ENCODE measurements around the gene REELD1. TPM values are rescaled to one million over a fixed set of nuclear protein-coding genes. Genes with fewer than 3 reads are reported as not detected.
A peak's percentile ranks its signal among the peaks of the same experiment; 100 is the strongest.

The REELD1 gene
- total and polyA plus RNA-seq, 10 donors: 0.47 to 3.7 (median 1.4) TPM

DNA sequence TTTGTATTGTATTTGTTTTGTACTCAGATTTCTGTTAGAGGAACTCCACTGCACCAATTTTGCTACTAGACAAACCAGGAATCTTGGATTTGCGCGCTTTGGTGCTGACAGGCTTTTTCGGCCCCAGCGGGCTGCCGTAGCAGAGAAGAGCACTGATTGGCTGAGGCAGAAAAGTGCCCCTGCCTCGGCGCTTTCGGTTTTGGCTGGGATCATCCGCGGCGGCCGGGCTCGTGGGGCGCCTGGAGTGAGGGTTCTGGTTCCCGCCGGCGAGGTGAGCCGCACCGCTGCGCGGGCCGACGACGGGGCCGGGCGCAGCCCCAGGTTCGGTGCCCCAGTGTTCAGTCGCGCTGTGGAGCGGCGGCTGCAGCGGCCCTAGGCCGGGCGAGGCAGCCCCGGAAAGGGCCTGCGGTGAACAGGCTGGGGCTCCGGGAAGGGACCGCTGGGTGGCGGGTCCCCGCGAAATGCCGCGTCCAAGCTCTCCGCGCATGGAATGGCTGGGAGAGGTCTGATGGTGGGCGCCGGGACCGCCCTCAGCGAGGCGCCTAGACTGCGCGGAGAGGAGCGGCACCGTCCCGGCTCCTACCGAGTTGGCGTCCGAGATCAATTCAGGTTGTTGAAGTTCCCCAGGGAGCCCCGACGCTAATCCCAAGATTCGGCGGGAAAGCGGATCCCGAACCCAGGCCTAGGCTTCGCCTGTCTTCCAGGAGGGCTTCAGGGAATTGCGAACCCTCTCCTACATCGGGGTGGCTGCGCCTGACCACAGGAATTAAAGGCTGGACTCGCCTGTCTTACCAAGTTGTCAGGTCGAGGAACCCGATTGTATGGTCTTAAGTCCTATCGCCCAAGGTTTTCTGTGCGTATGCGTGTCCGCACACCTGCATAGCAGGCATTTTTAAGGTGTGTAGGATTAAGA lies 38.5 kb upstream of the REELD1 start, which contains the start of gene LSM6:
TSS of gene LSM6 (plus strand) at position 178 of the 913 bp plus-strand sequence. CDS start 7,204 bp downstream, outside the sequence.
- DNase-seq: peak; percentile 95
- Histone ChIP-seq H3K27me3 (replicated peaks in 1 of 7) (no peaks in the 10 kb centered on the region), H3K4me1 (peaks cover 26 to 56% (median 51%) of the 10 kb centered on the region in 6 donors), H3K9me3 (no peaks in the 10 kb centered on the region), H3K4me3 (peak within 1 kb of the TSS; percentile 62 to 92 (median 84)), H3K27ac (peak within 1 kb of the TSS; percentile 74 to 96 (median 95)), H3K36me3 (peaks cover 0 to 17% (median 0%) of the 10 kb centered on the region in 6 donors)
- intact Hi-C loops (cut with DNase I; ENCODE audit: low total_unique reads): no loop called here
- 0 to 1% (median 1%) methylated on average over 20 to 75 of the region's 75 CpGs for WGBS, 5 donors
- TF ChIP-seq POLR2A (IDR thresholded peaks at IDR 0.05) (peak in 1 of 3 donors; percentile 59), POLR2AphosphoS5 (IDR thresholded peaks at IDR 0.05) (peak; percentile 85 to 91 (median 90))
- TF ChIP-seq, protein P1, sequence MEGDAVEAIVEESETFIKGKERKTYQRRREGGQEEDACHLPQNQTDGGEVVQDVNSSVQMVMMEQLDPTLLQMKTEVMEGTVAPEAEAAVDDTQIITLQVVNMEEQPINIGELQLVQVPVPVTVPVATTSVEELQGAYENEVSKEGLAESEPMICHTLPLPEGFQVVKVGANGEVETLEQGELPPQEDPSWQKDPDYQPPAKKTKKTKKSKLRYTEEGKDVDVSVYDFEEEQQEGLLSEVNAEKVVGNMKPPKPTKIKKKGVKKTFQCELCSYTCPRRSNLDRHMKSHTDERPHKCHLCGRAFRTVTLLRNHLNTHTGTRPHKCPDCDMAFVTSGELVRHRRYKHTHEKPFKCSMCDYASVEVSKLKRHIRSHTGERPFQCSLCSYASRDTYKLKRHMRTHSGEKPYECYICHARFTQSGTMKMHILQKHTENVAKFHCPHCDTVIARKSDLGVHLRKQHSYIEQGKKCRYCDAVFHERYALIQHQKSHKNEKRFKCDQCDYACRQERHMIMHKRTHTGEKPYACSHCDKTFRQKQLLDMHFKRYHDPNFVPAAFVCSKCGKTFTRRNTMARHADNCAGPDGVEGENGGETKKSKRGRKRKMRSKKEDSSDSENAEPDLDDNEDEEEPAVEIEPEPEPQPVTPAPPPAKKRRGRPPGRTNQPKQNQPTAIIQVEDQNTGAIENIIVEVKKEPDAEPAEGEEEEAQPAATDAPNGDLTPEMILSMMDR (IDR thresholded peaks at IDR 0.05 in 8 of 11, conservative IDR thresholded peaks at IDR 0.05 in 3 of 11): peak in 6 of 11 experiments; percentile 11 to 42 (median 26)

DNA sequence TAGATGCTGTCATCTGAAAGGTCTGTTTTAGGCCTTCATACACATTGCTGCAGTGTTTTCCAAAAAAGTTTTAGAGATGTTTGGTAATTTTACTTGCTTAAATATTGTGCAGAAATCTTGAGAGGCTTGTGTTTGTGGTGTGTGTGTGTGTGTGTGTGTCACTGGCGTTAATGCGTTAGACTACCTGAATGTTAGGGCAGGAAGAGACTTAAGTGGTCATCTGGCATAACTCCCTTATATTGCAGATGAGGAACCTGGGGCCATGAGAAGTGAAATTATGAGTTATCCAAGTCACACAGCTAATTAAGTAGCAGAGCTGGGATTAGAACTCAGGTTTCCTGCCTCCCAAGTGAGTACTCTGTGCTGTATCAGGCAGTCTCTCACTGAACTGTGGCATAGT lies 37.4 kb upstream of the REELD1 start:
- Histone ChIP-seq H3K27me3 (replicated peaks in 1 of 7) (no peaks in the 10 kb centered on the region), H3K9me3 (no peaks in the 10 kb centered on the region), H3K36me3 (peaks cover 0 to 17% (median 0%) of the 10 kb centered on the region in 6 donors), H3K27ac (no peak overlapping the region), H3K4me3 (peak overlapping the region; percentile 62 to 92 (median 84)), H3K4me1 (peaks cover 26 to 67% (median 55%) of the 10 kb centered on the region in 6 donors)
- 31 to 68% (median 39%) methylated on average over 2 of the region's 2 CpGs for WGBS, 5 donors
- no peak for DNase-seq
- intact Hi-C loops (cut with DNase I; ENCODE audit: low total_unique reads): no loop called here
- TF ChIP-seq POLR2AphosphoS5 (IDR thresholded peaks at IDR 0.05) (no peak), POLR2A (IDR thresholded peaks at IDR 0.05) (no peak)
- TF ChIP-seq, protein P1 (IDR thresholded peaks at IDR 0.05 in 8 of 11, conservative IDR thresholded peaks at IDR 0.05 in 3 of 11): no peak

DNA sequence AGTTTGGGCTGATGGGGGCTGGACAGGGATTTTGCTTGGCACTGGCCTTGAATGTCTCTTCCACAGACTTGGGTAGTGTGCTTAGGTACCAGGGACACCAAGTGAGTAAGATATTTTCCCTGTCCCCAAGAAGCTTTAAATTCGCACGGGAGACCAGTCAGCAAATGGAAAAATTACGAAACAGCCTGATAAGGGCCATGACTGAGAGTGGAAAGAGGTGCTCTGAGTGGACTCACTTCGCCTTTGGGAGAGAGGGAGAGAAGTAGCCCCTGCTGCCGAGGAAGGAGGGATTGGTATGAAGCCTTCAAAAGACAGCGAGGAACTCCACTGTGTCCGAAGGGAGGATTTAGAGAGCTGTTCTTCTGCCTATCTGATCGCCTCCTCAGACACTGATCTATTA lies 36.2 kb upstream of the REELD1 start:
- Histone ChIP-seq H3K4me3 (peak overlapping the region in 1 of 8 donors; percentile 4), H3K27me3 (replicated peaks in 1 of 7) (no peaks in the 10 kb centered on the region), H3K36me3 (peaks cover 0 to 25% (median under 1%) of the 10 kb centered on the region in 6 donors), H3K4me1 (peaks cover 26 to 75% (median 57%) of the 10 kb centered on the region in 6 donors), H3K27ac (no peak overlapping the region), H3K9me3 (no peaks in the 10 kb centered on the region)
- 84 to 93% (median 88%) methylated on average over 8 of the region's 8 CpGs for WGBS, 5 donors
- intact Hi-C loops (cut with DNase I; ENCODE audit: low total_unique reads): no loop called here
- DNase-seq: no peak
- TF ChIP-seq POLR2AphosphoS5 (IDR thresholded peaks at IDR 0.05): no peak
- TF ChIP-seq, protein P1 (IDR thresholded peaks at IDR 0.05 in 8 of 11, conservative IDR thresholded peaks at IDR 0.05 in 3 of 11): no peak
- no peak for TF ChIP-seq POLR2A (IDR thresholded peaks at IDR 0.05)

Measured in spleen (tissue), 11 donors.